Measurements from ENCODE around the gene LZTS2.

Gene LZTS2

GRCh38 chr10:101005869-101006567, 6.4 kb downstream of the LZTS2 start:
- no peak for ATAC-seq
- TF ChIP-seq, protein P1, sequence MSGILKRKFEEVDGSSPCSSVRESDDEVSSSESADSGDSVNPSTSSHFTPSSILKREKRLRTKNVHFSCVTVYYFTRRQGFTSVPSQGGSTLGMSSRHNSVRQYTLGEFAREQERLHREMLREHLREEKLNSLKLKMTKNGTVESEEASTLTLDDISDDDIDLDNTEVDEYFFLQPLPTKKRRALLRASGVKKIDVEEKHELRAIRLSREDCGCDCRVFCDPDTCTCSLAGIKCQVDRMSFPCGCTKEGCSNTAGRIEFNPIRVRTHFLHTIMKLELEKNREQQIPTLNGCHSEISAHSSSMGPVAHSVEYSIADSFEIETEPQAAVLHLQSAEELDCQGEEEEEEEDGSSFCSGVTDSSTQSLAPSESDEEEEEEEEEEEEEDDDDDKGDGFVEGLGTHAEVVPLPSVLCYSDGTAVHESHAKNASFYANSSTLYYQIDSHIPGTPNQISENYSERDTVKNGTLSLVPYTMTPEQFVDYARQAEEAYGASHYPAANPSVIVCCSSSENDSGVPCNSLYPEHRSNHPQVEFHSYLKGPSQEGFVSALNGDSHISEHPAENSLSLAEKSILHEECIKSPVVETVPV (CRISPR knock-in tag; IDR thresholded peaks at IDR 0.05), result no peak
- TF ChIP-seq GLIS3 (CRISPR knock-in tag; IDR thresholded peaks at IDR 0.05), result no peak
- no peak for TF ChIP-seq RARB (CRISPR knock-in tag; IDR thresholded peaks at IDR 0.05)
- TF ChIP-seq, protein P2, sequence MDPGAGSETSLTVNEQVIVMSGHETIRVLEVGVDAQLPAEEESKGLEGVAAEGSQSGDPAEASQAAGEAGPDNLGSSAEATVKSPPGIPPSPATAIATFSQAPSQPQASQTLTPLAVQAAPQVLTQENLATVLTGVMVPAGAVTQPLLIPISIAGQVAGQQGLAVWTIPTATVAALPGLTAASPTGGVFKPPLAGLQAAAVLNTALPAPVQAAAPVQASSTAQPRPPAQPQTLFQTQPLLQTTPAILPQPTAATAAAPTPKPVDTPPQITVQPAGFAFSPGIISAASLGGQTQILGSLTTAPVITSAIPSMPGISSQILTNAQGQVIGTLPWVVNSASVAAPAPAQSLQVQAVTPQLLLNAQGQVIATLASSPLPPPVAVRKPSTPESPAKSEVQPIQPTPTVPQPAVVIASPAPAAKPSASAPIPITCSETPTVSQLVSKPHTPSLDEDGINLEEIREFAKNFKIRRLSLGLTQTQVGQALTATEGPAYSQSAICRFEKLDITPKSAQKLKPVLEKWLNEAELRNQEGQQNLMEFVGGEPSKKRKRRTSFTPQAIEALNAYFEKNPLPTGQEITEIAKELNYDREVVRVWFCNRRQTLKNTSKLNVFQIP (CRISPR knock-in tag; IDR thresholded peaks at IDR 0.05; ENCODE audit: borderline replicate concordance, low read depth), result no peak
- no peak for TF ChIP-seq TSHZ2 (CRISPR knock-in tag; IDR thresholded peaks at IDR 0.05)

GRCh38 chr10:101006593-101007098, 7.0 kb downstream of the LZTS2 start:
- no peak for TF ChIP-seq PATZ1 (CRISPR knock-in tag; IDR thresholded peaks at IDR 0.05; ENCODE audit: borderline replicate concordance)
- no peak for TF ChIP-seq ZC3H10 (CRISPR knock-in tag; IDR thresholded peaks at IDR 0.05)
- no peak for TF ChIP-seq PPARA (CRISPR knock-in tag; IDR thresholded peaks at IDR 0.05; ENCODE audit: borderline replicate concordance)
- TF ChIP-seq ZNF70 (CRISPR knock-in tag; IDR thresholded peaks at IDR 0.05), result no peak
- TF ChIP-seq TOX (CRISPR knock-in tag; IDR thresholded peaks at IDR 0.05; ENCODE audit: borderline replicate concordance), result no peak
- TF ChIP-seq OSR1 (CRISPR knock-in tag; IDR thresholded peaks at IDR 0.05), result no peak
- TF ChIP-seq ZNF565 (CRISPR knock-in tag; conservative IDR thresholded peaks at IDR 0.05; ENCODE audit: low read depth), result no peak
- TF ChIP-seq ARNTL (CRISPR knock-in tag; IDR thresholded peaks at IDR 0.05; ENCODE audit: borderline replicate concordance, low read depth), result no peak
- no peak for TF ChIP-seq CSDC2 (CRISPR knock-in tag; IDR thresholded peaks at IDR 0.05)
- TF ChIP-seq RARB (CRISPR knock-in tag; IDR thresholded peaks at IDR 0.05), result no peak
- no peak for TF ChIP-seq SNAI2 (CRISPR knock-in tag; IDR thresholded peaks at IDR 0.05)
- TF ChIP-seq ZFP3 (CRISPR knock-in tag; IDR thresholded peaks at IDR 0.05), result no peak
- no peak for TF ChIP-seq CREB5 (CRISPR knock-in tag; IDR thresholded peaks at IDR 0.05; ENCODE audit: low read depth)
- ATAC-seq, result no peak

DNA sequence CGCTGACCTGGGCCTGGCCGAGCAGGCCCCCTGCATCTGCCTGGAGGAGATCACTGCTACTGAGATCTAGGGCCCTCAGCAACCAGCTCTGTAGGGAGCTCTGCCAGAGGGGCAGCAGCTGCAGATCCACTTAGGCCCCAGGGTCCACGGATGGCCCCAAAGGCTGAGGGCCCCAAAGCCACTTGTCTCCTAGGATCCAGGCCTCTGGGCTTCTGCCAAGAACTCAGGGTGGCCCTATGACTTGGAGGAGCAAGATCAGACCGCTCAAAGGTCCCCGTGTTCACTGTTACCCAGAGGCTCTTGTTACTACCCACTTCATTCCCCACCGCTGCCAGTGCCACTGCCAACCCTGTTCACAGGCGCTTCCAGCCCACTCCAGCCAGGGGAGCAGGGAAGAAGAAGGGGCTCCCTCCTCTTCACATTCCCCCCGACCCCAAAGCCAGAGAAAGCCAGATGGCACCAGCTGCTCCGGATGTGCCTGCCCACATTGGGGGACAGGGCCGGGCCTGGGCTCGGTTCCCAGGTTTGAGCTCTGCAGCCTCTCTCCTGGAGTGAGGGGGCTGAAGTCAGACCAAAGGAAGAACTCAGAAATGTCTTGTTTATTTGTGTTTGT, 7.6 kb downstream of the LZTS2 start:
- ATAC-seq, result peak; percentile 2; the same call in 1 of the 3 replicates
- no peak for TF ChIP-seq ISL1 (CRISPR knock-in tag; IDR thresholded peaks at IDR 0.05)
- TF ChIP-seq RARB (CRISPR knock-in tag; IDR thresholded peaks at IDR 0.05), result no peak
- no peak for TF ChIP-seq ZNF70 (CRISPR knock-in tag; IDR thresholded peaks at IDR 0.05)
- TF ChIP-seq, protein P2 (CRISPR knock-in tag; IDR thresholded peaks at IDR 0.05; ENCODE audit: borderline replicate concordance, low read depth), result no peak
- no peak for TF ChIP-seq TCF4 (CRISPR knock-in tag; IDR thresholded peaks at IDR 0.05; ENCODE audit: borderline replicate concordance)
- TF ChIP-seq CREB5 (CRISPR knock-in tag; IDR thresholded peaks at IDR 0.05; ENCODE audit: low read depth), result no peak
- no peak for TF ChIP-seq SNAI2 (CRISPR knock-in tag; IDR thresholded peaks at IDR 0.05)
- TF ChIP-seq ESRRG (CRISPR knock-in tag; IDR thresholded peaks at IDR 0.05), result no peak
- TF ChIP-seq TSHZ2 (CRISPR knock-in tag; IDR thresholded peaks at IDR 0.05), result no peak
- no peak for TF ChIP-seq ZNF565 (CRISPR knock-in tag; conservative IDR thresholded peaks at IDR 0.05; ENCODE audit: low read depth)

Data from SK-N-SH treated with all-trans-retinoic acid at 6 μM for 48 hours (cell line).